ENCODE measurements around the gene C6orf15.
"Not testable (repeated sequence)": the region's sequence is repeated elsewhere in the genome, so short reads cannot be mapped to it uniquely, and the experiment has no call there.

Gene C6orf15

DNA sequence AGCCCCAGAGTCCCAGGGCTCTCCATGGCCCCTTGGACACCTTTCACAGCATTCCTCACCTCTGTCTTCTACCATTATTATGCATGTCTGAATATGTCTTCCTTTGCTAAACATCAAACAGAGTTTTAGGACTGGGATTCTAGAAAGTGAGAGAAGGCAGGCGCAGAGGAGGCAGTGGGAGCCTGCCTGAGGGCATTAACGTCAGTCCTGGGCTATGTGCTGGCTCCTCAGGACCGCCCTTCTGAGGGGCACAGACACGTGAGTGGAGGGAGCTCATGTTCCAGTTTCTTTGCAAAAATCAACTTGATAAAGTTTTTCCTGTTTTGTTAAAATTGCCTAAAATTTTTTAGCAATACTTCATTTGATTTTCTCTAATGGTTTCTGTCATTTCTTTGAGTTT lies 38.0 kb downstream of the C6orf15 start:
- Histone ChIP-seq H3K9me3 (ENCODE audit: insufficient read depth, low read depth, low read length) (no peaks in the 10 kb centered on the region), H3K79me2 (ENCODE audit: control insufficient read depth, insufficient read depth, low read length, poor library complexity) (no peaks in the 10 kb centered on the region), H2BK5ac (ENCODE audit: low read depth, low read length, poor library complexity) (no peak overlapping the region), H3K27me3 (ENCODE audit: insufficient read depth, low read length) (no peaks in the 10 kb centered on the region), H3K79me1 (ENCODE audit: low read length) (peaks cover 2% of the 10 kb centered on the region), H3K14ac (ENCODE audit: low read length) (no peak overlapping the region), H2AK5ac (ENCODE audit: low read length) (no peak overlapping the region), H3K36me3 (ENCODE audit: control insufficient read depth in 1 of 2, insufficient read depth in 2 of 2, low read length in 2 of 2) (no peaks in the 10 kb centered on the region), H4K8ac (ENCODE audit: low read depth, low read length) (no peak overlapping the region), H4K12ac (ENCODE audit: low read depth, low read length) (no peak overlapping the region), H3K4me1 (ENCODE audit: control insufficient read depth in 1 of 2, insufficient read depth in 2 of 2, low read length in 2 of 2) (peaks cover 3 to 5% of the 10 kb centered on the region in 2 experiments), H3K4ac (ENCODE audit: low read depth, low read length) (no peak overlapping the region), H4K91ac (ENCODE audit: low read depth, low read length) (no peak overlapping the region), H3K4me2 (ENCODE audit: low read length) (no peak overlapping the region), H2AFZ (ENCODE audit: insufficient read depth, low read length, poor library complexity) (no peak overlapping the region), H2BK12ac (ENCODE audit: low read length) (no peak overlapping the region), H3K23ac (ENCODE audit: low read length) (no peak overlapping the region), H3K4me3 (ENCODE audit: low read depth, low read length) (no peak overlapping the region), H3K27ac (ENCODE audit: low read depth, low read length) (no peak overlapping the region), H3K18ac (ENCODE audit: low read length) (no peak overlapping the region), H2BK120ac (ENCODE audit: insufficient read depth, low read length, poor library complexity) (no peak overlapping the region), H3K9ac (ENCODE audit: low read length) (no peak overlapping the region)
- DNase-seq, result peak in 1 of 2 donors; percentile 48
- whole genome bisulfite sequencing (ENCODE audit: extremely low coverage, insufficient coverage, insufficient read length), result no CpG with 5 or more reads among the region's 4 CpGs

DNA sequence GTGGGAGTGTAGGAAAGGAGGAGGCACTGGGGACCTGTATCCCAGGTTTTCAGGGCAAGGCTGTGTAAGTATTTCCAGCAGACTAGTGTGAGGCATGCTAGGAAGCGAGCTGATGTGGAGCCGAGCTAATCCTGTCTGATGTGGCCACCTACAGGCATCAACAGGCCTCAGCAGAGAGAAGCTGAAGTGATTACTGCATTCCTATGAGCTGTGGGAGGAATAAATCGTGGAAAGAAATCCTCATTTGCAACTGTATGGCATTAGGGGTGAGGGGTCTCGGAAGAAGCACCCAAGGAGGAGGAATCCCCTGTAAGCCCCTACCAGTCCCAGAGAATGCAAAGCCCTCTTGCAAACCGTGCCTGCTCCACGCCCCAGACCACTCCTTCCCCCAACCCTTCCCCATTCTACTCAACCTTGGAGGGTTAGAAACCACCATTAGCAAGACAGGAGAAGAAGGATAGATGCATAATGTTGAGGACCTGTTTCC lies 41.6 kb downstream of the C6orf15 start:
- Histone ChIP-seq H2BK12ac (ENCODE audit: low read length) (peak overlapping the region; percentile 67), H3K23ac (ENCODE audit: low read length) (no peak overlapping the region), H3K4ac (ENCODE audit: low read depth, low read length) (no peak overlapping the region), H3K4me1 (ENCODE audit: control insufficient read depth in 1 of 2, insufficient read depth in 2 of 2, low read length in 2 of 2) (peaks cover 2 to 3% of the 10 kb centered on the region in 2 experiments), H2BK5ac (ENCODE audit: low read depth, low read length, poor library complexity) (no peak overlapping the region), H3K79me1 (ENCODE audit: low read length) (no peaks in the 10 kb centered on the region), H3K27ac (ENCODE audit: low read depth, low read length) (no peak overlapping the region), H2AFZ (ENCODE audit: insufficient read depth, low read length, poor library complexity) (no peak overlapping the region), H2AK5ac (ENCODE audit: low read length) (no peak overlapping the region), H3K79me2 (ENCODE audit: control insufficient read depth, insufficient read depth, low read length, poor library complexity) (no peaks in the 10 kb centered on the region), H3K4me2 (ENCODE audit: low read length) (no peak overlapping the region), H4K12ac (ENCODE audit: low read depth, low read length) (no peak overlapping the region), H3K4me3 (ENCODE audit: low read depth, low read length) (no peak overlapping the region), H3K9ac (ENCODE audit: low read length) (no peak overlapping the region), H3K27me3 (ENCODE audit: insufficient read depth, low read length) (no peaks in the 10 kb centered on the region), H4K91ac (ENCODE audit: low read depth, low read length) (no peak overlapping the region), H3K9me3 (ENCODE audit: insufficient read depth, low read depth, low read length) (no peaks in the 10 kb centered on the region), H2BK120ac (ENCODE audit: insufficient read depth, low read length, poor library complexity) (no peak overlapping the region), H4K8ac (ENCODE audit: low read depth, low read length) (no peak overlapping the region), H3K18ac (ENCODE audit: low read length) (no peak overlapping the region), H3K14ac (ENCODE audit: low read length) (no peak overlapping the region), H3K36me3 (ENCODE audit: control insufficient read depth in 1 of 2, insufficient read depth in 2 of 2, low read length in 2 of 2) (no peaks in the 10 kb centered on the region)
- DNase-seq, result peak; percentile 13 to 14
- no CpG with 5 or more reads among the region's 6 CpGs for WGBS (ENCODE audit: extremely low coverage, insufficient coverage, insufficient read length)

DNA sequence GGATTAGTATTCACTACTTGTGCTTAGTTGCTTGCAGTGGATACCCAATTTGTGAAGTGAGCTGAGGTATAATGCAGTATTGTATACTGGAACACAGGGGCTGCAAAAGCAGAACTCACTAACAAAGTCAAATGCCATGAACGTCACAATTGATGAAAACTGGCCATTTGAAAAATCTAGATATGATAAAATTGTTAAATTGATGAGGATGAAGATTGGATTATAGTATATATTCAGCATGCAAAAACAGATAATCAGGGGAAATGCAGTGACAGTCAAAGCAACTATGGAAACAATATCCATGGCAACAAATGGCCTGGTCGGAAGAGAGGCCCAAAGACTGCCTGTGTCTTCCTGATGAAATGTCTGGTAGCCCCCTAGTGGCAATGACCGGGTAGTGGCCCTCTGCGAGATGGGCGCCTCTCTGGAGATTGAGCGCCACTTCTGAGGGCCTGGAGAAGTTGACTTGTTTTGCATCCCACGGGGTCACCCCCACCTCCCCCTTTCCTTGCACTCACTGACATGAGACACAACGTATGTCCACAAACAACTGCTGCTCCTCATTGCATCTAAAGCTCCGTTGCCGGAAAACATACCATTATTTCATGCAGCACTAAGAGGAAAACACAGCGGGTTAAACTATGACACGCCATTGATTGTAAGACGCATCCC lies 43.6 kb downstream of the C6orf15 start:
- peaks cover 2% of the 10 kb centered on the region for H3K79me1 ChIP-seq (ENCODE audit: low read length)

DNA sequence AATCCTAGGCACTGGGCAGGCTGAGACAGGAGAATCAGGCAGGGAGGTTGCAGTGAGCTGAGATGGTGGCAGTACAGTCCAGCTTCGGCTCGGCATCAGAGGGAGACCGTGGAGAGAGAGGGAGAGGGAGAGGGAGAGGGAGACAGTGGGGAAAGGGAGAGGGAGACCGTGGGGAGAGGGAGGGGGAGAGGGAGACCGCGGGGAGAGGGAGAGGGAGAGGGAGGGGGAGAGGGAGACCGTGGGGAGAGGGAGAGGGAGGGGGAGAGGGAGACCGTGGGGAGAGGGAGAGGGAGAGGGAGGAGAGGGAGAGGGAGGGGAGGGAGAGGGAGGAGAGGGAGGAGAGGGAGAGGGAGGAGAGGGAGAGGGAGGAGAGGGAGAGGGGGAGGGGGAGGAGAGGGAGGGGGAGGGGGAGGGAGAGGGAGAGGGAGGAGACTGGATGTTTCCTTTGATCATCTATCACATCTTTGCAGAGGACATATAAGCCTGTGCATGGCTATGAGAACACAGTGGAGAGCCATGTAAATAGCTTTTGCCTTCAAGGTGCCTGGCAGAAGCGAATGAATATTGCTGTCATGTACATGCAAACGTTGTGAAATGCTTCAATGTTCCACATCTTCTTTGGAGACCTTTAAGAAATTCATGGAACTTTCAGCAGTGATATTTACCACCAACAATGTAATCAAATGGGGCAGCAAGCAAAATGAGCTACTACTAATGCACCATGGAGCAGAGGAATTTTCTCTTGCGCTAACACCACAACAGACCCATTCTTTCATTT lies 44.3 kb downstream of the C6orf15 start:
- H3K27ac ChIP-seq (ENCODE audit: low read depth, low read length); H3K23ac ChIP-seq (ENCODE audit: low read length); H3K18ac ChIP-seq (ENCODE audit: low read length); H3K79me1 ChIP-seq (ENCODE audit: low read length); H2BK5ac ChIP-seq (ENCODE audit: low read depth, low read length, poor library complexity); H3K4me2 ChIP-seq (ENCODE audit: low read length); H3K9ac ChIP-seq (ENCODE audit: low read length); H3K4ac ChIP-seq (ENCODE audit: low read depth, low read length); H3K36me3 ChIP-seq (ENCODE audit: control insufficient read depth in 1 of 2, insufficient read depth in 2 of 2, low read length in 2 of 2); H3K4me1 ChIP-seq (ENCODE audit: control insufficient read depth in 1 of 2, insufficient read depth in 2 of 2, low read length in 2 of 2); H3K27me3 ChIP-seq (ENCODE audit: insufficient read depth, low read length); DNase-seq; H2AK5ac ChIP-seq (ENCODE audit: low read length); H2AFZ ChIP-seq (ENCODE audit: insufficient read depth, low read length, poor library complexity); H2BK120ac ChIP-seq (ENCODE audit: insufficient read depth, low read length, poor library complexity); H4K91ac ChIP-seq (ENCODE audit: low read depth, low read length); H4K8ac ChIP-seq (ENCODE audit: low read depth, low read length); H3K4me3 ChIP-seq (ENCODE audit: low read depth, low read length); H2BK12ac ChIP-seq (ENCODE audit: low read length); H3K79me2 ChIP-seq (ENCODE audit: control insufficient read depth, insufficient read depth, low read length, poor library complexity); H4K12ac ChIP-seq (ENCODE audit: low read depth, low read length); H3K9me3 ChIP-seq (ENCODE audit: insufficient read depth, low read depth, low read length); H3K14ac ChIP-seq (ENCODE audit: low read length): not testable (repeated sequence)
- no CpG with 5 or more reads among the region's 11 CpGs for WGBS (ENCODE audit: extremely low coverage, insufficient coverage, insufficient read length)

More for the DNA sequence above, 43.6 kb downstream of the C6orf15 start:
- Histone ChIP-seq H3K9ac (ENCODE audit: low read length) (no peak overlapping the region), H3K4ac (ENCODE audit: low read depth, low read length) (no peak overlapping the region), H3K27me3 (ENCODE audit: insufficient read depth, low read length) (no peaks in the 10 kb centered on the region), H4K91ac (ENCODE audit: low read depth, low read length) (no peak overlapping the region), H2BK120ac (ENCODE audit: insufficient read depth, low read length, poor library complexity) (no peak overlapping the region), H3K27ac (ENCODE audit: low read depth, low read length) (no peak overlapping the region), H3K4me3 (ENCODE audit: low read depth, low read length) (no peak overlapping the region), H4K12ac (ENCODE audit: low read depth, low read length) (no peak overlapping the region), H2BK12ac (ENCODE audit: low read length) (no peak overlapping the region), H3K14ac (ENCODE audit: low read length) (no peak overlapping the region), H3K23ac (ENCODE audit: low read length) (no peak overlapping the region), H3K36me3 (ENCODE audit: control insufficient read depth in 1 of 2, insufficient read depth in 2 of 2, low read length in 2 of 2) (no peaks in the 10 kb centered on the region), H3K9me3 (ENCODE audit: insufficient read depth, low read depth, low read length) (no peaks in the 10 kb centered on the region), H3K79me2 (ENCODE audit: control insufficient read depth, insufficient read depth, low read length, poor library complexity) (no peaks in the 10 kb centered on the region), H4K8ac (ENCODE audit: low read depth, low read length) (no peak overlapping the region), H3K4me2 (ENCODE audit: low read length) (no peak overlapping the region), H3K4me1 (ENCODE audit: control insufficient read depth in 1 of 2, insufficient read depth in 2 of 2, low read length in 2 of 2) (peaks cover 1 to 2% of the 10 kb centered on the region in 2 experiments), H2BK5ac (ENCODE audit: low read depth, low read length, poor library complexity) (no peak overlapping the region), H2AFZ (ENCODE audit: insufficient read depth, low read length, poor library complexity) (no peak overlapping the region), H3K18ac (ENCODE audit: low read length) (no peak overlapping the region), H2AK5ac (ENCODE audit: low read length) (no peak overlapping the region)
- peak; percentile 51 to 84 for DNase-seq
- WGBS (ENCODE audit: extremely low coverage, insufficient coverage, insufficient read length), result no CpG with 5 or more reads among the region's 13 CpGs
